B cell (primary cell): ENCODE measurements around the gene KLK13. TPM values are rescaled to one million over a fixed set of nuclear protein-coding genes. Genes with fewer than 3 reads are reported as not detected.

ENCODE experiments used
- ATAC-seq: fragments of 200-7000 bp; cut with Tn5 transposase; one replicate; pipeline ENCODE4 v1.10.0; 2021; ENCODE audit warnings: low read depth, mild to moderate bottlenecking, moderate number of reproducible peaks, moderate library complexity
- CTCF ChIA-PET: fragments of 350-600 bp; sonication (Branson Sonifier 250); formaldehyde crosslinking; loops from one replicate; lab custom pipeline; 2021; ENCODE audit warnings: antibody characterized with exemption, inconsistent platforms; lab: Charles Lee
- POLR2A ChIA-PET: fragments of 350-600 bp; sonication (Branson Sonifier 250); formaldehyde crosslinking; loops from one replicate; lab custom pipeline; 2021; ENCODE audit warnings: antibody characterized with exemption; lab: Charles Lee
- DNase-seq: peaks from one replicate; pipeline ENCODE4 v3.0.0; 2013
- H2AFZ ChIP-seq: 2 replicates; pipeline ENCODE4 v1.6.1; 2012; ENCODE audit warnings: mild to moderate bottlenecking, low read depth, low read length; ENCODE audit not compliant: insufficient read depth, poor library complexity, severe bottlenecking
- H3K27ac ChIP-seq, 2 donors: 1 replicate in 1 of 2; 2 replicates in 1 of 2; pipeline ENCODE4 v1.5.1; 2012 to 2013; ENCODE audit warnings: low read length in 2 of 2, mild to moderate bottlenecking in 2 of 2, moderate library complexity in 1 of 2
- H3K27me3 ChIP-seq, 4 experiments: fragments of 200-600 bp in 1 of 4; sonication (generic) in 1 of 4; replicated peaks in 1 of 4; 1 replicate in 2 of 4; 2 replicates in 2 of 4; pipeline versions ENCODE4 v1.6.1 to v1.7.0; 2013 to 2016; ENCODE audit warnings: low read length in 3 of 4, mild to moderate bottlenecking in 2 of 4, mixed read lengths in 1 of 4, moderate library complexity in 1 of 4; ENCODE audit not compliant: insufficient read depth in 4 of 4, control insufficient read depth in 3 of 4; ENCODE audit errors: control extremely low read depth in 1 of 4
- H3K36me3 ChIP-seq, 2 experiments: replicated peaks in 1 of 2; 1 replicate in 1 of 2; 2 replicates in 1 of 2; pipeline versions ENCODE4 v1.6.1 to v1.7.1; 2013; ENCODE audit warnings: low read length in 1 of 2; ENCODE audit not compliant: insufficient read depth in 2 of 2, control insufficient read depth in 1 of 2; ENCODE audit errors: control extremely low read depth in 1 of 2, extremely low read depth in 1 of 2
- H3K4me1 ChIP-seq, 2 donors: fragments of 200-600 bp in 1 of 2; sonication (generic) in 1 of 2; 1 replicate in 1 of 2; 2 replicates in 1 of 2; pipeline versions ENCODE4 v1.5.1 to v1.6.1; 2013 to 2017; ENCODE audit warnings: low read length in 2 of 2; ENCODE audit not compliant: control insufficient read depth in 2 of 2, insufficient read depth in 2 of 2
- H3K4me2 ChIP-seq: replicated peaks from 2 replicates; pipeline ENCODE3; 2012; ENCODE audit warnings: mild to moderate bottlenecking, low read depth, low read length; ENCODE audit not compliant: poor library complexity, severe bottlenecking
- H3K4me3 ChIP-seq, 5 experiments: fragments of 200-600 bp in 1 of 5; sonication (generic) in 1 of 5; 1 replicate in 3 of 5; 2 replicates in 2 of 5; pipeline versions ENCODE4 v1.5.1 to v1.7.0; 2011 to 2016; ENCODE audit warnings: low read length in 4 of 5, mild to moderate bottlenecking in 4 of 5, low read depth in 2 of 5, control low read depth in 1 of 5, moderate library complexity in 1 of 5; ENCODE audit not compliant: insufficient read depth in 1 of 5; ENCODE audit errors: control extremely low read depth in 1 of 5, extremely low read depth in 1 of 5
- H3K79me2 ChIP-seq: fragments of 200-600 bp; sonication (generic); one replicate; pipeline ENCODE4 v1.6.0; 2016; ENCODE audit warnings: low read length; ENCODE audit not compliant: control insufficient read depth, insufficient read depth
- H3K9ac ChIP-seq: fragments of 200-600 bp; sonication (generic); 2 replicates; pipeline ENCODE4 v1.6.1; 2017; ENCODE audit warnings: mild to moderate bottlenecking, low read length, moderate library complexity
- H3K9me3 ChIP-seq, 3 donors: one replicate each; pipeline versions ENCODE4 v1.6.1 to v1.7.1; 2013; ENCODE audit warnings: low read length in 2 of 3; ENCODE audit not compliant: control insufficient read depth in 2 of 3, insufficient read depth in 1 of 3; ENCODE audit errors: control extremely low read depth in 1 of 3
- H4K20me1 ChIP-seq: 2 replicates; pipeline ENCODE4 v1.6.0; 2012; ENCODE audit warnings: mild to moderate bottlenecking, low read length; ENCODE audit not compliant: insufficient read depth, control insufficient read depth, poor library complexity, severe bottlenecking
- H3K27ac Mint-ChIP-seq: one replicate; pipeline ENCODE4 v1.8.0; 2021; ENCODE audit warnings: mixed read lengths
- H3K27me3 Mint-ChIP-seq: one replicate; pipeline ENCODE4 v1.8.0; 2021; ENCODE audit warnings: mixed read lengths
- H3K4me1 Mint-ChIP-seq: one replicate; pipeline ENCODE4 v1.8.0; 2021; ENCODE audit warnings: mixed read lengths
- H3K4me3 Mint-ChIP-seq: one replicate; pipeline ENCODE4 v1.8.0; 2021; ENCODE audit warnings: mixed read lengths
- H3K9me3 Mint-ChIP-seq: one replicate; pipeline ENCODE4 v1.8.0; 2022; ENCODE audit warnings: mixed read lengths; ENCODE audit not compliant: insufficient read depth
- EZH2 ChIP-seq: IDR thresholded peaks from 2 replicates; pipeline ENCODE4 v1.6.1; 2012; ENCODE audit warnings: borderline replicate concordance, low read depth, mild to moderate bottlenecking, moderate library complexity, low read length; ENCODE audit not compliant: insufficient read depth, poor library complexity, severe bottlenecking
- WGBS: methylation state at CpG from one replicate; pipeline ENCODE4 v1.1.5; 2013; ENCODE audit warnings: missing lambda C conversion rate; ENCODE audit not compliant: insufficient coverage; 5-methylcytosine and 5-hydroxymethylcytosine counted together
- intact Hi-C: fragments of 100-400 bp; cut with micrococcal nuclease; formaldehyde crosslinking; loops from one replicate; pipeline ENCODE4 v1.10.0; 2022
- polyA plus RNA-seq: library from polyadenylated mRNA; depleted of rRNA; stranded (reverse); fragments of >200 nt; gene quantifications from 2 replicates; pipeline ENCODE4 v1.2.3, GENCODE V29; 2012
- total RNA-seq, 2 donors: library from RNA; stranded (reverse); fragments of 120-200 nt in 1 of 2; gene quantifications; 1 replicate in 1 of 2; 2 replicates in 1 of 2; pipeline versions ENCODE4 v1.2.3 to v1.2.4, GENCODE V29; 2013 to 2022
- TF ChIP-seq, protein P1 (sequence below): fragments of 200-600 bp; IDR thresholded peaks from one replicate; pipeline ENCODE4 v1.8.0; 2022; ENCODE audit warnings: antibody characterized with exemption, mild to moderate bottlenecking

The KLK13 gene
- total and polyA plus RNA-seq, 2 donors (not counting 1 experiment from before 2014, with no cell fraction given) = not detected

DNA sequence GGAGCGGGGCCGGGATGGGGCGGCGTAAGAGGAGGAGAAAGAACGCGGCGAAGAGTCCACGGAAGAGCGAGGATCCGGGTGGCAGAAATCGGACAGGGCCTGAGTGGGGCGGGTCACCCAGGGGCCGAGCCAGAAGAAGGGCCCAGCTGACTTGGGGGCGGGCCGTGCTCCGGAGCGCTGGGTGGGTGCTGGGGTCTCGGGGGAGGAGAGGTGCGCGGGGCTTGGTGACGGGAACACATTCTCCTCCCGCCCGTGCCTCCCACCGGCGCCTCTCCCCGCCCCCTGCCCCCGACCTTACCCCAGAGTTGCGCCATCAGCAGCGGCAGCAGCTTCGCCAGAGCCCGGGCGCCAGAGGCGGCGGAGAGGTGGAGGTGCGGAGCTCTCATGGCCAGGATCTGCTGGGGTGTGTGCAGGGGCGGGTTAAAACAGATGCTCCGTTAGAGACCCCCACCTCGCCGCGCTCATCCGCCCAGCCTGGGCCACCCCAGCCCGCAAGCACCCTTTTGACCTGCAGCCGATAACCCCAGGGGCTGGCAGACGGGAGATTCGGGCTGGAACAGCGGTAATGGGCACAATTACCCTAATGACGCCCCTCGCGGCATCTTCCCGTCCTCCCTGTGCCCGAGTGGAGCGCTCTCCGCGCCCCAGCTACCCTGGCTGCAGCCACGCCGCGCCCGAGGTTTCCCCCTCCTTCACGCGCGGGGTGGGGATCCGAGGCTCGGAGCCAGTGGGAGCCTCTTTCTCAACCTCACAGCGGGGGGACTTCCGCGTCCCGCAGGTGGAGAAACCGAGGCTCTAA is 45.9 kb downstream of the KLK13 start:
- DNase-seq (no peak), ATAC-seq (no peak)
- Histone ChIP-seq H3K9me3 (peaks cover 0 to 30% (median 0%) of the 10 kb centered on the region in 3 donors), H2AFZ (no peak overlapping the region), H3K9ac (no peak overlapping the region), H4K20me1 (no peaks in the 10 kb centered on the region), H3K79me2 (no peaks in the 10 kb centered on the region), H3K4me1 (peaks cover 7 to 15% of the 10 kb centered on the region in 2 donors), H3K36me3 (no peaks in the 10 kb centered on the region), H3K27me3 (peaks cover 0 to 50% (median 29%) of the 10 kb centered on the region in 4 experiments), H3K27ac (no peak overlapping the region), H3K4me2 (peak overlapping the region; percentile 33), H3K4me3 (no peak overlapping the region)
- TF ChIP-seq EZH2 = no peak
- TF ChIP-seq, protein P1, sequence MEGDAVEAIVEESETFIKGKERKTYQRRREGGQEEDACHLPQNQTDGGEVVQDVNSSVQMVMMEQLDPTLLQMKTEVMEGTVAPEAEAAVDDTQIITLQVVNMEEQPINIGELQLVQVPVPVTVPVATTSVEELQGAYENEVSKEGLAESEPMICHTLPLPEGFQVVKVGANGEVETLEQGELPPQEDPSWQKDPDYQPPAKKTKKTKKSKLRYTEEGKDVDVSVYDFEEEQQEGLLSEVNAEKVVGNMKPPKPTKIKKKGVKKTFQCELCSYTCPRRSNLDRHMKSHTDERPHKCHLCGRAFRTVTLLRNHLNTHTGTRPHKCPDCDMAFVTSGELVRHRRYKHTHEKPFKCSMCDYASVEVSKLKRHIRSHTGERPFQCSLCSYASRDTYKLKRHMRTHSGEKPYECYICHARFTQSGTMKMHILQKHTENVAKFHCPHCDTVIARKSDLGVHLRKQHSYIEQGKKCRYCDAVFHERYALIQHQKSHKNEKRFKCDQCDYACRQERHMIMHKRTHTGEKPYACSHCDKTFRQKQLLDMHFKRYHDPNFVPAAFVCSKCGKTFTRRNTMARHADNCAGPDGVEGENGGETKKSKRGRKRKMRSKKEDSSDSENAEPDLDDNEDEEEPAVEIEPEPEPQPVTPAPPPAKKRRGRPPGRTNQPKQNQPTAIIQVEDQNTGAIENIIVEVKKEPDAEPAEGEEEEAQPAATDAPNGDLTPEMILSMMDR = no peak
- ChIA-PET CTCF (no interaction called here), POLR2A (no interaction called here)
- 5% methylated on average over 63 of the region's 68 CpGs for WGBS
- intact Hi-C loops = no loop called here
- Mint-ChIP-seq H3K9me3 (no peaks in the 10 kb centered on the region), H3K27ac (no peak overlapping the region), H3K4me1 (peaks cover 17% of the 10 kb centered on the region), H3K4me3 (peak overlapping the region; percentile 29), H3K27me3 (peaks cover 52% of the 10 kb centered on the region)
